ENCODE measurements around the gene STK32B.
"Not testable (repeated sequence)": the region's sequence is repeated elsewhere in the genome, so short reads cannot be mapped to it uniquely, and the experiment has no call there.

Gene STK32B

DNA sequence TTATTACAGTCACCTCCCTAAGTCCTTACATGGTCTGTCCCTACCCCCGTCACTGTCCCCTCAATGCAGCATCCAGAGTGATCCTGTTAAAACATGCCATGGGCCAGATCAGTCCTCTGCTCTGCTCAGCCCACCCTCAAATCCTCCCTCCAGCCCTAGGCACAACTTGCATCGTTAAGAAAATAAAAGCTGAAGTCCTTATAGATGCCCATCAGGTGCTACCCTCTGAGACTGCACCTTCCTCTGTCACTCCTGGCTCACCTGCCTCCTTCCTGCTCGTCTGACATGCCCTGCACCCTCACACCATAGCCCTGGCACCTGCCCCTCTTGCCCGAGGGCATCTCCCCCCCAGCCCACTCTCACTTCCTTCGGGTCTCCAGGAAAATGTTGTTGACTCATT is 4.1 kb downstream of the STK32B start:
- Mint-ChIP-seq H3K27ac (no peak overlapping the region), H3K9me3 (peaks cover 14% of the 10 kb centered on the region), H3K4me1 (peaks cover 8% of the 10 kb centered on the region), H3K4me3 (no peak overlapping the region), H3K27me3 (ENCODE audit: low read depth, poor library complexity) (peaks cover 57% of the 10 kb centered on the region), H3K36me3 (ENCODE audit: low read depth) (no peaks in the 10 kb centered on the region)
- no peak for DNase-seq
- TF ChIP-seq, protein P1, sequence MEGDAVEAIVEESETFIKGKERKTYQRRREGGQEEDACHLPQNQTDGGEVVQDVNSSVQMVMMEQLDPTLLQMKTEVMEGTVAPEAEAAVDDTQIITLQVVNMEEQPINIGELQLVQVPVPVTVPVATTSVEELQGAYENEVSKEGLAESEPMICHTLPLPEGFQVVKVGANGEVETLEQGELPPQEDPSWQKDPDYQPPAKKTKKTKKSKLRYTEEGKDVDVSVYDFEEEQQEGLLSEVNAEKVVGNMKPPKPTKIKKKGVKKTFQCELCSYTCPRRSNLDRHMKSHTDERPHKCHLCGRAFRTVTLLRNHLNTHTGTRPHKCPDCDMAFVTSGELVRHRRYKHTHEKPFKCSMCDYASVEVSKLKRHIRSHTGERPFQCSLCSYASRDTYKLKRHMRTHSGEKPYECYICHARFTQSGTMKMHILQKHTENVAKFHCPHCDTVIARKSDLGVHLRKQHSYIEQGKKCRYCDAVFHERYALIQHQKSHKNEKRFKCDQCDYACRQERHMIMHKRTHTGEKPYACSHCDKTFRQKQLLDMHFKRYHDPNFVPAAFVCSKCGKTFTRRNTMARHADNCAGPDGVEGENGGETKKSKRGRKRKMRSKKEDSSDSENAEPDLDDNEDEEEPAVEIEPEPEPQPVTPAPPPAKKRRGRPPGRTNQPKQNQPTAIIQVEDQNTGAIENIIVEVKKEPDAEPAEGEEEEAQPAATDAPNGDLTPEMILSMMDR (IDR thresholded peaks at IDR 0.05): no peak

DNA sequence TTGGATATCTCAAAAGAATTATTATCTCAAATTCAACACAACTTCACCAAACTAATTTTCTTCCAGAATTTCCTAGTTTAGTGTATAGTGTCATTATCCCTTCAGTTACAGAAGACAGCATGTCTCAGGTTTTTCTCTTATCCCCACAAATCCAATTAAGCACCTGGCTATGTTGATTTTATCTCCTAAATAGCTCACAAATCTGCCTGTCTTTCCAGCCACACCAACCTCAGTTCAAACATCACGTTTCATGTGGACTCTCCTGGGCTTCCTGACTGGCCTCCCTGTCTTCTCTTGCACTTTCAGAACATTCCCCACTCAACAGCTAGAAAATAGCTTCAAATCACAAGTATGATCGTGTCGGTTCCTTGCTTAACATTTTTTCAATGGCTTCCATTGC is 14.8 kb downstream of the STK32B start:
- H3K4me3 Mint-ChIP-seq: no peak overlapping the region
- DNase-seq: no peak
- H3K9me3 Mint-ChIP-seq: peaks cover 2% of the 10 kb centered on the region

DNA sequence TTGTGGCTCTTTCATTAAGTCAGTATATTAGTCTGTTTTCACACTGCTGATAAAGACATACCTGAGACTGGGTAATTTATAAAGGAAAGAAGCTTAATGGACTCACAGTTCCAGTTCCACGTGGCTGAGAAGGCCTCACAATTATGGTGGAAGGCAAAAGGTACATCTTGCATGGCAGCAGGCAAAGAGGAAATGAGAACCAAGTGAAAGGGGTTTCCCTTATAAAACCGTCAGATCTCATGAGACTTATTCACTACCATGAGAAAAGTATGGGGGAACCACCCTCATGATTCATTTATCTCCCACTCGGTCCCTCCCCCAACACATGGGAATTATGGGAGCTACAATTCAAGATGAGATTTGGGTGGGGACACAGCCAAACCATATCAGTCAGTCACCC is 15.7 kb downstream of the STK32B start:
- peaks cover 14% of the 10 kb centered on the region for H3K27me3 Mint-ChIP-seq (ENCODE audit: low read depth, poor library complexity)
- not testable (repeated sequence) for H3K4me1 Mint-ChIP-seq; H3K36me3 Mint-ChIP-seq (ENCODE audit: low read depth); H3K4me3 Mint-ChIP-seq; H3K9me3 Mint-ChIP-seq; DNase-seq; H3K27ac Mint-ChIP-seq

More for the DNA sequence above, 14.8 kb downstream of the STK32B start:
- H3K27me3 Mint-ChIP-seq (ENCODE audit: low read depth, poor library complexity): peaks cover 16% of the 10 kb centered on the region
- TF ChIP-seq, protein P1 (IDR thresholded peaks at IDR 0.05): no peak
- no peaks in the 10 kb centered on the region for H3K36me3 Mint-ChIP-seq (ENCODE audit: low read depth)
- H3K4me1 Mint-ChIP-seq: no peaks in the 10 kb centered on the region
- H3K27ac Mint-ChIP-seq: no peak overlapping the region

DNA sequence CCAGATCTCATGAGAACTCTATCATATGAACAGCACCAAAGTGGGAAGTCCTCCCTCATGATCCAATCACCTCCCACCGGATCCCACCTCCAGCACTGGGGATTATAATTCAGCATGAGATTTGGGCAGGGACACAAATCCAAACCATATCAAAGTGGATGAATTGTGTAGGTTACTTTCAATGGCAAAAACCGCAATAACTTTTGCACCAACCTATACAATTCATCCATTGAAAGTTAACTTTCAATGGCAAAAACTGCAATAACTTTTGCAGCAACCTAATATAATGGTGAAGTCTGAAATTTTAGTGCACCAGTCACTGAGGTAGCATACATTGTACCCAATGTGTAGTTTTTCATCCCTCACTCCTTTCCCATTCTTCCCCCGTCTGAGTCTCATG is 16.6 kb downstream of the STK32B start:
- no peaks in the 10 kb centered on the region for H3K36me3 Mint-ChIP-seq (ENCODE audit: low read depth)
- no peak overlapping the region for H3K27ac Mint-ChIP-seq
- TF ChIP-seq, protein P1 (IDR thresholded peaks at IDR 0.05): no peak
- H3K9me3 Mint-ChIP-seq: no peaks in the 10 kb centered on the region
- H3K4me3 Mint-ChIP-seq: no peak overlapping the region
- peaks cover 16% of the 10 kb centered on the region for H3K27me3 Mint-ChIP-seq (ENCODE audit: low read depth, poor library complexity)
- no peaks in the 10 kb centered on the region for H3K4me1 Mint-ChIP-seq
- DNase-seq: no peak

DNA sequence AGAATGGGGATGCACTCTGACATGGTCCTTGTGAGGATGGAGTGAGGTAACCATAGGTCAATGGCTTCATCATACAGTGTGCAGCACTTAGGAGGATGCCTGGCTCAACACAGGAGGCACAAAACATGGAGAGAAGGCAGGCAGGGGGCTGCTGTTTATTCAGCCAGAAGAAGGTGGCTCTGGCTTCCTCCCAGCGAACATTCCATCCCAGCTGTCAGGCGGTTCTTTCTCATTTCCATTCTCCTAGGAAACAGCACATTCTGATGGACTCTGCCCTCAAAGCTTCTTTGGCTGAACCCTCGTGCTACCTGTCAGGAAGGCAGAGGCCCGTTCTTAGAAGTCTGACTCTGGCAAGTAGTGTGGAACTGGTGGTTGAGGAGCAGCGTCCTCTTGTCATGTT is 18.6 kb downstream of the STK32B start:
- Mint-ChIP-seq H3K27me3 (ENCODE audit: low read depth, poor library complexity) (peaks cover 12% of the 10 kb centered on the region), H3K36me3 (ENCODE audit: low read depth) (no peaks in the 10 kb centered on the region), H3K4me3 (no peak overlapping the region), H3K4me1 (no peaks in the 10 kb centered on the region), H3K27ac (no peak overlapping the region), H3K9me3 (no peaks in the 10 kb centered on the region)
- TF ChIP-seq, protein P1 (IDR thresholded peaks at IDR 0.05): no peak
- no peak for DNase-seq

DNA sequence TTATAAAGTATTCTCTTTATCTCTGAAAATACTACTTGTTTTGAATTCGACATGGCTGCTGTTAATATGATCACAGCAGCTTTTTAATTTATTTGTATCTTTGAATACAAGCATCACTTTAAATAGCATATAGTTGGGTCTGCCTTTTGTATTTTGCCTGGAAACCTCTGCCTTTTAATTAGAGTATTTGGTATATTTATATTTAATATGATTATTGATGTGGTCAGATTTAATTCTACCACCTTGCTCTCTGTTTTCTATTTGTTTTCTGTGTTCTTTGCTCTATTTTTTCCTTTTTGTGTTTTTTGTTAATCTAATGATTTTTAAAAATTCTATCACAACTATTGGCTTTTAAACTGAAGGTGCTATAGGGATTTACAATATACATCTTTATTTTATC is 21.7 kb downstream of the STK32B start:
- Mint-ChIP-seq H3K27me3 (ENCODE audit: low read depth, poor library complexity) (peaks cover 7% of the 10 kb centered on the region), H3K9me3 (peaks cover 6% of the 10 kb centered on the region), H3K36me3 (ENCODE audit: low read depth) (no peaks in the 10 kb centered on the region), H3K27ac (no peak overlapping the region), H3K4me1 (no peaks in the 10 kb centered on the region), H3K4me3 (no peak overlapping the region)
- TF ChIP-seq, protein P1 (IDR thresholded peaks at IDR 0.05): no peak
- no peak for DNase-seq

Measured in nephron progenitor cell (in vitro differentiated cells).